AG04449 (cell line): ENCODE results near the gene ZC3H12D.

ENCODE experiments used
- CTCF ChIA-PET: fragments of 350-600 bp; formaldehyde crosslinking; extraction: SDS; loops from one replicate; lab custom pipeline; 2021; ENCODE audit warnings: antibody characterized with exemption; lab: Yijun Ruan, JAX
- POLR2A ChIA-PET: fragments of 400-600, 350-600 bp; formaldehyde crosslinking; extraction: SDS; loops from one replicate; lab custom pipeline; 2020; ENCODE audit warnings: antibody characterized with exemption, inconsistent platforms; lab: Yijun Ruan, JAX
- DNase-seq: peaks from one replicate; pipeline ENCODE4 v3.0.0-alpha.2; 2010; ENCODE audit warnings: low read depth, low spot score
- H3K4me3 ChIP-seq: 2 replicates; pipeline ENCODE4 v1.5.1; 2011; ENCODE audit warnings: low read depth, mild to moderate bottlenecking, control low read depth, low read length
- TF ChIP-seq, protein P1 (sequence below): IDR thresholded peaks from one replicate; pipeline ENCODE4 v1.5.1; 2011; ENCODE audit warnings: mild to moderate bottlenecking, moderate library complexity, low read length, control low read depth, inconsistent platforms; ENCODE audit not compliant: insufficient read depth; ENCODE audit errors: missing control alignments

ZC3H12D gene

DNA sequence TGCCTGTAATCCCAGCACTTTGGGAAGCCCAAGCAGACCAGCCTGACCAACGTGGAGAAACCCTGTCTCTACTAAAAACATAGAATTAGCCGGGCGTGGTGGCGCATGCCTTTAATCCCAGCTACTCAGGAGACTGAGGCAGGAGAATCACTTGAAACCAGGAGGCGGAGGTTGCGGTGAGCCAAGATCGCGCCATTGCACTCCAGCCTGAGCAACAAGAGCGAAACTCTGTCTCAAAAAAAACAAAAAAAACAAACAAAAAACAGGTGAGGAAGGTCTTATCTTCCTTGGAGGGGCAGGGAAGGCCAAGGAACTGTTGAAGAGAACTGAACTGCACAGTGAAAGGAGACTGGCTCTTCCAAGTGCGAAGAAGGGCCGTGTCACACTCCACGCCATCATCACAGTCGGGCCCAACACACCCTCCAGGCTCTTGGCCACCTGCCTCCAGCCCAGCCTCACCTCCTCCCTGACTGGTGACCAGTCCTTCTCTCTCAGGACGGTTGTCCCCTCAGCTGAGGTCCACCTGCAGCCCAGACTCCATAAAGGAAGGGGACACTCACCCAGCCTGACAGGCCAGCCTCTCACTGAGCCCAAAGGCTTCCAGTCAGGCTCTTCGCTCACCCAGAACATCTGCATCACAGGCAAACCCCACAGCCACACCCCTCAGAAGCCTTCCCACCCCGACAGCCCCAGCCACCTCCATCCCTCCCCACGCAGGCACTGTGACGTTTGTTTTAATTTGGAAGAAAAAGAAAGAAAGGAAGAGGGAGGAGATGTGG lies 4.1 kb downstream of the ZC3H12D start:
- ChIA-PET CTCF (no interaction called here), POLR2A (no interaction called here)
- no peak overlapping the region for H3K4me3 ChIP-seq
- TF ChIP-seq, protein P1, sequence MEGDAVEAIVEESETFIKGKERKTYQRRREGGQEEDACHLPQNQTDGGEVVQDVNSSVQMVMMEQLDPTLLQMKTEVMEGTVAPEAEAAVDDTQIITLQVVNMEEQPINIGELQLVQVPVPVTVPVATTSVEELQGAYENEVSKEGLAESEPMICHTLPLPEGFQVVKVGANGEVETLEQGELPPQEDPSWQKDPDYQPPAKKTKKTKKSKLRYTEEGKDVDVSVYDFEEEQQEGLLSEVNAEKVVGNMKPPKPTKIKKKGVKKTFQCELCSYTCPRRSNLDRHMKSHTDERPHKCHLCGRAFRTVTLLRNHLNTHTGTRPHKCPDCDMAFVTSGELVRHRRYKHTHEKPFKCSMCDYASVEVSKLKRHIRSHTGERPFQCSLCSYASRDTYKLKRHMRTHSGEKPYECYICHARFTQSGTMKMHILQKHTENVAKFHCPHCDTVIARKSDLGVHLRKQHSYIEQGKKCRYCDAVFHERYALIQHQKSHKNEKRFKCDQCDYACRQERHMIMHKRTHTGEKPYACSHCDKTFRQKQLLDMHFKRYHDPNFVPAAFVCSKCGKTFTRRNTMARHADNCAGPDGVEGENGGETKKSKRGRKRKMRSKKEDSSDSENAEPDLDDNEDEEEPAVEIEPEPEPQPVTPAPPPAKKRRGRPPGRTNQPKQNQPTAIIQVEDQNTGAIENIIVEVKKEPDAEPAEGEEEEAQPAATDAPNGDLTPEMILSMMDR: no peak
- no peak for DNase-seq

DNA sequence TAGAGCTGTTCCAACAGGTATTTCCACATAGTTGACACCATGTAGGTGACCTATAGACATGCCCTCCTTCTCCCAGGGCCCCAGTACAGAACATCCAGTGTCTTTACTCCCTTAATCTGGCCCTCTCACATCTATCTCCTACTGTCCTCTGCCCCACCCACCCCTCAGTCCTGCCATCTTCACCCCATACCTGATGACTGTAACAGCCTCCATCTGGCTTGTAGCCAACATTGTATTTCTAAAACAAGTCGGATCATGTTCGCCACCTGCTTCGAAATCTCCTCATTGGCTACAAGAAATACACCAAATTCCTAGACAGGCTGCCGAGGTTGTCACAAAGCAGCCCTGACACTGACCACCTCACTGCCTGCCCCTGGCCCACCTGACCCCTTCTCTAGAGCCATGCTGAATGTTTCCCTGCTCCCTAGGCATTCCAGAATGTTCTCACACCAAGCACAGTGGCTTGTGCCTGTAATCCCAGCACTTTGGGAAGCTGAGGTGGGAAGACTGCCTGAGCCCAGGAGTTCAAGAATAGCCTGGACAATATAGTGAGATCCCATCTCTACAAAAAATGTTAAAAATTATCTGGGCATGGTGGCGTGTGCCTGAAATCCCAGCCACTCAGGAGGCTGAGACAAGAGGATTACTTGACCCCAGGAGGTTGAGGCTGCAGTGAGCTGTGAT lies 6.0 kb downstream of the ZC3H12D start:
- POLR2A ChIA-PET: no interaction called here
- CTCF ChIA-PET: no interaction called here
- TF ChIP-seq, protein P1: no peak
- no peak for DNase-seq
- no peak overlapping the region for H3K4me3 ChIP-seq

DNA sequence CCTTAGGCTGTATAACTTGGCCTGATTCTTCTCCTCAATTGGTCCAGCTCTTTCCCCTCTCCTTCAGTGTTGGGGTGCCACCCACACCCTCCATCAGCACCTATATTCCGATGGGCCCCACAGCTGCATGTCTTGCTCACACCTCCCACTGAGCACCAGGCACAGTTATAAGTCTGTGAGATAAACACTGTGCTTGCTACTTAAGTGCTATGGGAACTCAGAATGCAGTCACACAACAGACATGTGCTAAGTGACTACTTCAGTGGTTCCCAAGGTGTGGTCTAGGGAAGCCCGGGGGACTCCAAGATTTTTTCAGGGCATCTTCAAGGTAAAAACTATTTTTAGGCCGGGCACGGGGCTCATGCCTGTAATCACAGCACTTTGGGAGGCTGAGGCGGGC lies 7.3 kb downstream of the ZC3H12D start:
- no peak for DNase-seq
- CTCF ChIA-PET: no interaction called here
- TF ChIP-seq, protein P1: no peak
- no peak overlapping the region for H3K4me3 ChIP-seq
- POLR2A ChIA-PET: no interaction called here

DNA sequence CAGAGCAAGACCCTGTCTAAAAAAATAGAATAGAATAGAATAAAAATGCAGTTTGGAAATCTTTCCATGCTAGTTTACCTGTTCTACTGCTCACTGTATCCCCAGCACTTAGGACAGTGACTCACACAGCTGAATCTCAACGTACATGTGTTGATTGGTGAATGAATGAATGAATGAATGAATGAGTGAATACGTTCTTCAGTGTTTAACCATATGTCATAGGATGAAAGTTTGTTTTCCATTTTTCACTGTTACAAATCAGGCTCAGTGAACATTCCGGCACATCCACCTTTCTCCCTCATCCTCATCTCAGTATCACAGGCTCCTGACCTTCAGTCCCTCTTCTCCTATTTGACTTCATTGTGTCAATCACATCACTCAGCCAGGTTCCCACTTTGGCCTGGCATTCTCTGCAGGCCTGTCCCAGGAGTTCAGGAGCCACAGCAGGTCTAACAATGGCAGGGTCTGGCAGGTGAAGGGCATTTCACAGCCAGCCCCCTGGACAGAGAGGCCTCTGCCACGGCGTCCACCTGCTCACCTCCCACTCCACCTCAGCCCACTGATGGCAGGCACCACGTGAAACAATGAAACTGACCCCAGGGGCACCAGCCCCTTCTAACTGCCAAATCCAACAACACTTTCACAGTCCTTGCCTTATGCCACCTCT lies 7.9 kb downstream of the ZC3H12D start:
- TF ChIP-seq, protein P1: no peak
- H3K4me3 ChIP-seq: no peak overlapping the region
- ChIA-PET CTCF (no interaction called here), POLR2A (no interaction called here)
- DNase-seq: no peak

DNA sequence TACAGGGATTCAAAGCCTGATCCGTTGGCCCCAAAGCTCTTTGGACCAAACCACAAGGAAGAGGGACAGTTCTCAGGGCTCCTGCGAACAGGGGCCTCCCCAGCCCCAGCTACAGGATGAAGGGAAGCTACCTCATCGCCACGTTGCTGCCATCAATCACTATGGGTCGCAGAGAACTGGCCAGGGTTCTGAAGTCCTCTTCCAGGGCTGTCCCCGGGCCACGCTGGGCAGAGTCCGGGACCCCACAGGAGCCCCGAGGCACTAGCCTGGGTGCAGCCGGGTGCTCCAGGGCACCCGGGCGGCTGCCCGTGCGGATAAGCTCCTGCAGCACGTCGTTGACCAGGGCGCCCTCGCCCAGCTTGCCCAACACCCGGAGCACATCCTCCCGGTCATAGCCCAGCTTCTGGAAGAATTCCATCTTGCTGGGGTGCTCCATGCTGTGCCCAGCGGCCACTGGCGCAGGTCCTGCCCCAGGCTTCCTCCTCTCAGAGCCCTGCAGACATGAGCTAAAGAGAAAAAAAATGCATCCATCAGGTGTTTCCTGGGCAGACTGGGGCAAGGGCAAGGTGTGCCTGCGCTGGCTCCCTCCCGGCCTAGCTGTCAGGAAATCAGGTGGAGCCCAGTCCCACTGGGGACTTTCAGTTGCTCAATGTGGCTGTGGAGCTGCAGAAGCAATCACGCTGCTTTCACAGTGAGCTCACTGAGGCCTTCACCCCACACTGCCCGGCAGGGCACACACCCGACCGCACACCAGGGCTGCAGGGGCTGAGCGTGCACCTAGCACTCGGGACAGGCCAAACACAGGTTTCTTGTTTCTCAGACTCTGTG lies 10.5 kb downstream of the ZC3H12D start:
- no peak for DNase-seq
- CTCF ChIA-PET: interaction anchor here (0.8 kb wide), 1 partner anchor 448 kb away, joined by 3 read pairs; no protein-coding TSS in a partner anchor
- TF ChIP-seq, protein P1: no peak
- POLR2A ChIA-PET: no interaction called here
- H3K4me3 ChIP-seq: no peak overlapping the region
